ENCODE results near the gene TSHZ2. TPM values are rescaled to one million over a fixed set of nuclear protein-coding genes. Genes with fewer than 3 reads are reported as not detected.

The TSHZ2 gene
- total and polyA plus RNA-seq, 2 donors (not counting 1 experiment from before 2014, with no cell fraction given): 1.00 to 5.7 TPM

- H3K27me3 Mint-ChIP-seq: no peaks in the 10 kb centered on the region
- CTCF ChIA-PET: no interaction called here
- TF ChIP-seq EZH2 (IDR thresholded peaks at IDR 0.05; ENCODE audit: borderline replicate concordance, insufficient read depth, low read depth, low read length, poor library complexity, severe bottlenecking): no peak
- no peak for TF ChIP-seq CTCF (IDR thresholded peaks at IDR 0.05)
Observed at GRCh38 chr20:53047203-53047602, 75.0 kb downstream of the TSHZ2 start.

GRCh38 chr20:53048387-53048786, 76.2 kb downstream of the TSHZ2 start:
- Mint-ChIP-seq H3K27ac (no peak overlapping the region), H3K27me3 (no peaks in the 10 kb centered on the region), H3K9me3 (ENCODE audit: insufficient read depth) (peaks cover 5% of the 10 kb centered on the region), H3K4me1 (no peaks in the 10 kb centered on the region), H3K4me3 (no peak overlapping the region)
- WGBS (ENCODE audit: insufficient coverage): 74% methylated on average over 7 of the region's 7 CpGs
- no peak for TF ChIP-seq CTCF (IDR thresholded peaks at IDR 0.05)
- no peak for TF ChIP-seq EZH2 (IDR thresholded peaks at IDR 0.05; ENCODE audit: borderline replicate concordance, insufficient read depth, low read depth, low read length, poor library complexity, severe bottlenecking)
- Histone ChIP-seq H2AFZ (ENCODE audit: insufficient read depth, low read depth, low read length, poor library complexity, severe bottlenecking) (no peak overlapping the region), H3K79me2 (ENCODE audit: control insufficient read depth, insufficient read depth, low read length) (no peaks in the 10 kb centered on the region), H3K4me1 (ENCODE audit: control insufficient read depth in 2 of 2, insufficient read depth in 2 of 2, low read length in 2 of 2) (no peaks in the 10 kb centered on the region), H4K20me1 (ENCODE audit: control insufficient read depth, insufficient read depth, low read length, poor library complexity, severe bottlenecking) (no peaks in the 10 kb centered on the region), H3K4me2 (replicated peaks; ENCODE audit: low read depth, low read length, poor library complexity, severe bottlenecking) (no peak overlapping the region), H3K36me3 (replicated peaks in 1 of 2; ENCODE audit: control extremely low read depth in 1 of 2, control insufficient read depth in 1 of 2, extremely low read depth in 1 of 2, insufficient read depth in 2 of 2, low read length in 1 of 2) (no peaks in the 10 kb centered on the region), H3K9me3 (ENCODE audit: control extremely low read depth in 1 of 3, control insufficient read depth in 2 of 3, insufficient read depth in 1 of 3, low read length in 2 of 3) (peaks cover 0 to 3% (median 0%) of the 10 kb centered on the region in 3 donors), H3K27ac (ENCODE audit: low read length in 2 of 2) (no peak overlapping the region), H3K4me3 (ENCODE audit: control extremely low read depth in 1 of 5, extremely low read depth in 1 of 5, insufficient read depth in 1 of 5, low read depth in 2 of 5, low read length in 4 of 5) (no peak overlapping the region), H3K27me3 (replicated peaks in 1 of 4; ENCODE audit: control extremely low read depth in 1 of 4, control insufficient read depth in 3 of 4, insufficient read depth in 4 of 4, low read length in 3 of 4) (no peaks in the 10 kb centered on the region), H3K9ac (ENCODE audit: low read length) (no peak overlapping the region)
- ChIA-PET CTCF (no interaction called here), POLR2A (no interaction called here)
- intact Hi-C loops (cut with micrococcal nuclease): no loop called here
- no peak for ATAC-seq (ENCODE audit: low read depth)
- no peak for DNase-seq

More at GRCh38 chr20:53047203-53047602, 75.0 kb downstream of the TSHZ2 start:
- no peak for ATAC-seq (ENCODE audit: low read depth)
- no peak overlapping the region for H2AFZ ChIP-seq (ENCODE audit: insufficient read depth, low read depth, low read length, poor library complexity, severe bottlenecking)
- no peak overlapping the region for H3K4me3 ChIP-seq (ENCODE audit: control extremely low read depth in 1 of 5, extremely low read depth in 1 of 5, insufficient read depth in 1 of 5, low read depth in 2 of 5, low read length in 4 of 5)
- H3K4me1 Mint-ChIP-seq: no peaks in the 10 kb centered on the region
- H3K4me1 ChIP-seq (ENCODE audit: control insufficient read depth in 2 of 2, insufficient read depth in 2 of 2, low read length in 2 of 2): no peaks in the 10 kb centered on the region
- H3K9ac ChIP-seq (ENCODE audit: low read length): no peak overlapping the region
- no peaks in the 10 kb centered on the region for H4K20me1 ChIP-seq (ENCODE audit: control insufficient read depth, insufficient read depth, low read length, poor library complexity, severe bottlenecking)
- H3K79me2 ChIP-seq (ENCODE audit: control insufficient read depth, insufficient read depth, low read length): no peaks in the 10 kb centered on the region
- H3K4me2 ChIP-seq (replicated peaks; ENCODE audit: low read depth, low read length, poor library complexity, severe bottlenecking): no peak overlapping the region
- POLR2A ChIA-PET: no interaction called here
- no peak overlapping the region for H3K27ac ChIP-seq (ENCODE audit: low read length in 2 of 2)
- H3K9me3 Mint-ChIP-seq (ENCODE audit: insufficient read depth): peaks cover 5% of the 10 kb centered on the region
- no peak for DNase-seq
- intact Hi-C loops (cut with micrococcal nuclease): no loop called here
- H3K27ac Mint-ChIP-seq: no peak overlapping the region
- 78% methylated on average over 1 of the region's 2 CpGs for WGBS (ENCODE audit: insufficient coverage)
- no peaks in the 10 kb centered on the region for H3K27me3 ChIP-seq (replicated peaks in 1 of 4; ENCODE audit: control extremely low read depth in 1 of 4, control insufficient read depth in 3 of 4, insufficient read depth in 4 of 4, low read length in 3 of 4)
- peaks cover 0 to 3% (median 0%) of the 10 kb centered on the region in 3 donors for H3K9me3 ChIP-seq (ENCODE audit: control extremely low read depth in 1 of 3, control insufficient read depth in 2 of 3, insufficient read depth in 1 of 3, low read length in 2 of 3)
- H3K36me3 ChIP-seq (replicated peaks in 1 of 2; ENCODE audit: control extremely low read depth in 1 of 2, control insufficient read depth in 1 of 2, extremely low read depth in 1 of 2, insufficient read depth in 2 of 2, low read length in 1 of 2): no peaks in the 10 kb centered on the region
- no peak overlapping the region for H3K4me3 Mint-ChIP-seq
